ENCODE measurements around the gene NAA25. TPM values are rescaled to one million over a fixed set of nuclear protein-coding genes. Genes with fewer than 3 reads are reported as not detected.

NAA25 gene
- total RNA-seq, 1 experiment from 2014 or later: 70.5 TPM

- H3K36me3 ChIP-seq (ENCODE audit: insufficient read depth, low read length, poor library complexity, severe bottlenecking): peaks cover 45% of the 10 kb centered on the region
- no peak for TF ChIP-seq EZH2 (IDR thresholded peaks at IDR 0.05; ENCODE audit: borderline replicate concordance, low read depth, low read length, poor library complexity, severe bottlenecking)
- TF ChIP-seq, protein P1, sequence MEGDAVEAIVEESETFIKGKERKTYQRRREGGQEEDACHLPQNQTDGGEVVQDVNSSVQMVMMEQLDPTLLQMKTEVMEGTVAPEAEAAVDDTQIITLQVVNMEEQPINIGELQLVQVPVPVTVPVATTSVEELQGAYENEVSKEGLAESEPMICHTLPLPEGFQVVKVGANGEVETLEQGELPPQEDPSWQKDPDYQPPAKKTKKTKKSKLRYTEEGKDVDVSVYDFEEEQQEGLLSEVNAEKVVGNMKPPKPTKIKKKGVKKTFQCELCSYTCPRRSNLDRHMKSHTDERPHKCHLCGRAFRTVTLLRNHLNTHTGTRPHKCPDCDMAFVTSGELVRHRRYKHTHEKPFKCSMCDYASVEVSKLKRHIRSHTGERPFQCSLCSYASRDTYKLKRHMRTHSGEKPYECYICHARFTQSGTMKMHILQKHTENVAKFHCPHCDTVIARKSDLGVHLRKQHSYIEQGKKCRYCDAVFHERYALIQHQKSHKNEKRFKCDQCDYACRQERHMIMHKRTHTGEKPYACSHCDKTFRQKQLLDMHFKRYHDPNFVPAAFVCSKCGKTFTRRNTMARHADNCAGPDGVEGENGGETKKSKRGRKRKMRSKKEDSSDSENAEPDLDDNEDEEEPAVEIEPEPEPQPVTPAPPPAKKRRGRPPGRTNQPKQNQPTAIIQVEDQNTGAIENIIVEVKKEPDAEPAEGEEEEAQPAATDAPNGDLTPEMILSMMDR (conservative IDR thresholded peaks at IDR 0.05; ENCODE audit: low read depth, low read length): no peak
- DNase-seq (ENCODE audit: low spot score): no peak
- no peak overlapping the region for H3K4me3 ChIP-seq (ENCODE audit: low read depth, low read length, poor library complexity, severe bottlenecking)
- intact Hi-C loops (cut with micrococcal nuclease; ENCODE audit: unreplicated experiment): no loop called here
- H3K9me3 ChIP-seq (ENCODE audit: low read depth, low read length, poor library complexity, severe bottlenecking): no peaks in the 10 kb centered on the region
- BruUV-seq (replicated peaks): no TSS peak
- no peaks in the 10 kb centered on the region for H3K4me1 ChIP-seq (ENCODE audit: insufficient read depth, low read length, poor library complexity, severe bottlenecking)
- ChIA-PET CTCF (no interaction called here), POLR2A (ENCODE audit: low non-redundant PET) (no interaction called here)
- H3K27me3 ChIP-seq (replicated peaks; ENCODE audit: insufficient read depth, low read depth, low read length, poor library complexity): no peaks in the 10 kb centered on the region
- H3K27ac ChIP-seq (ENCODE audit: low read depth, low read length, poor library complexity, severe bottlenecking): no peak overlapping the region
These were observed 12.5 kb downstream of the NAA25 start for GRCh38 chr12:112096070-112096469.

- no peak for DNase-seq (ENCODE audit: low spot score)
- ChIA-PET POLR2A (ENCODE audit: low non-redundant PET) (no interaction called here), CTCF (no interaction called here)
- no peak overlapping the region for H3K27ac ChIP-seq (ENCODE audit: low read depth, low read length, poor library complexity, severe bottlenecking)
- intact Hi-C loops (cut with micrococcal nuclease; ENCODE audit: unreplicated experiment): no loop called here
- no peaks in the 10 kb centered on the region for H3K9me3 ChIP-seq (ENCODE audit: low read depth, low read length, poor library complexity, severe bottlenecking)
- BruUV-seq (replicated peaks): no TSS peak
- no peak for TF ChIP-seq EZH2 (IDR thresholded peaks at IDR 0.05; ENCODE audit: borderline replicate concordance, low read depth, low read length, poor library complexity, severe bottlenecking)
- TF ChIP-seq, protein P1 (conservative IDR thresholded peaks at IDR 0.05; ENCODE audit: low read depth, low read length): no peak
- peaks cover 50% of the 10 kb centered on the region for H3K36me3 ChIP-seq (ENCODE audit: insufficient read depth, low read length, poor library complexity, severe bottlenecking)
- no peaks in the 10 kb centered on the region for H3K4me1 ChIP-seq (ENCODE audit: insufficient read depth, low read length, poor library complexity, severe bottlenecking)
- no peak overlapping the region for H3K4me3 ChIP-seq (ENCODE audit: low read depth, low read length, poor library complexity, severe bottlenecking)
- H3K27me3 ChIP-seq (replicated peaks; ENCODE audit: insufficient read depth, low read depth, low read length, poor library complexity): no peaks in the 10 kb centered on the region
These were observed 17.0 kb downstream of the NAA25 start for GRCh38 chr12:112091563-112091962.

DNA sequence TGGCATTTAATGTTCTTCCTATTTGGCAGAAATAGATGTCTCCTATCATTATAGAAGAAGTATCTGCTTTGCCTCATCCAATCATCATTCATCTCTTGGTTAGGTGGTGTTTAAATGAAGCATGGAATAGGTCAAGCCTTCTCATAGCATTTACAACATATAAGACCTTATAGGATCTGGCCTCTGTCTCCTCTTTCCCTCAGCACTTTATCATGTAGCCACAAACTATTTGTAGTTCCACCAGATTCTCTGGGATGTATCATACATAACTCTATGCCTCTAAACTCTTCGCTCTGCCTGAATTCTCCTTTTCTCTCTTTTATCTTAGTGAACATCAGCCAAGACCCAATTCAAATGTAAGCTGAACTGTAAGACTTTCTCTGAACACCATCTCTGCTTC lies 20.7 kb downstream of the NAA25 start:
- TF ChIP-seq, protein P1 (conservative IDR thresholded peaks at IDR 0.05; ENCODE audit: low read depth, low read length): no peak
- no peak for TF ChIP-seq EZH2 (IDR thresholded peaks at IDR 0.05; ENCODE audit: borderline replicate concordance, low read depth, low read length, poor library complexity, severe bottlenecking)
- DNase-seq (ENCODE audit: low spot score): no peak
- BruUV-seq (replicated peaks): no TSS peak
- Histone ChIP-seq H3K36me3 (ENCODE audit: insufficient read depth, low read length, poor library complexity, severe bottlenecking) (peaks cover 64% of the 10 kb centered on the region), H3K4me1 (ENCODE audit: insufficient read depth, low read length, poor library complexity, severe bottlenecking) (no peaks in the 10 kb centered on the region), H3K9me3 (ENCODE audit: low read depth, low read length, poor library complexity, severe bottlenecking) (no peaks in the 10 kb centered on the region), H3K27ac (ENCODE audit: low read depth, low read length, poor library complexity, severe bottlenecking) (no peak overlapping the region), H3K4me3 (ENCODE audit: low read depth, low read length, poor library complexity, severe bottlenecking) (no peak overlapping the region), H3K27me3 (replicated peaks; ENCODE audit: insufficient read depth, low read depth, low read length, poor library complexity) (no peaks in the 10 kb centered on the region)
- CTCF ChIA-PET: no interaction called here
- intact Hi-C loops (cut with micrococcal nuclease; ENCODE audit: unreplicated experiment): no loop called here
- POLR2A ChIA-PET (ENCODE audit: low non-redundant PET): no interaction called here
